ENCODE results near the gene SERPINH1.

SERPINH1 gene

GRCh38 chr11:75596914-75597313 is 34.9 kb downstream of the SERPINH1 start:
- DNase-seq (ENCODE audit: low read depth, low spot score): no peak

DNA sequence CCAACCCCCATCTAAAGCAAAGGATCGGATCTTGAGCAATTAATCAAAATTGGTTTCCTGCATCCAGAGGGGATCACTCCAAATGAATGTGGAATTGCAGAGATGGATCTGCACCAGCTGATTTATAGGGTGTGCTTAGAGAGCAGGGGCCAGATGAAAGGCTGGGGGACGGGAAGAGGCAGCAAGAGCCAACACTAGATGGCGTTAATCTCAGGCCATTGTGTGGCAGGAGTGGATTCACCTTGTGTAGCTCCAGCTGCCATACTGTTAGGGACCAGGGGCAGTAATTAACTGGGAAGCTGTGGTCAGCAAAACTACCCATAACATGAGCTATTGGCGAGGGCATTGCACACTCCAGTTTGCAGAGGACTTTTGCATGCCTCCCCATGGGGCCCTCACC is 35.6 kb downstream of the SERPINH1 start:
- DNase-seq (ENCODE audit: low read depth, low spot score): no peak

GRCh38 chr11:75598264-75598663 is 36.2 kb downstream of the SERPINH1 start:
- no peak for DNase-seq (ENCODE audit: low read depth, low spot score)

DNA sequence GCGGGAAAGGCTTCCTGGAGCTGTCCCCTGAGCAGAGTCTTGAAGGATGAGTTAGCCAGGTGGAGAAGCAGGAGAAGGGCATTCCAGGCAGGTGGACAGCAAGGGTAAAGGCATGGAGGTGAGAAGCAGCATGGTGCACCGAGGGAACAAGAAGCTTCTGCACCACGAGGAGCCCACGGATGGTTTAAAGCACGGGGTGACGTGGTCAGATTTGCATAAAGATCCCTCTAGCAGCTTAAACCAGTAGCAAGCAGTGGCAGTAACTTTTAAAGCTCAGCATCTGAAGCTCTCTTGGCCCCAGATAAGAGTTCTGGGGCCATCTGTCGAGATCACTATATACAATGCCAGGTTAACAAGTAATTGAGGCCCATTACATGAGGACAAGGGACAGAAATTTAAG is 36.8 kb downstream of the SERPINH1 start:
- DNase-seq (ENCODE audit: low read depth, low spot score): no peak

DNA sequence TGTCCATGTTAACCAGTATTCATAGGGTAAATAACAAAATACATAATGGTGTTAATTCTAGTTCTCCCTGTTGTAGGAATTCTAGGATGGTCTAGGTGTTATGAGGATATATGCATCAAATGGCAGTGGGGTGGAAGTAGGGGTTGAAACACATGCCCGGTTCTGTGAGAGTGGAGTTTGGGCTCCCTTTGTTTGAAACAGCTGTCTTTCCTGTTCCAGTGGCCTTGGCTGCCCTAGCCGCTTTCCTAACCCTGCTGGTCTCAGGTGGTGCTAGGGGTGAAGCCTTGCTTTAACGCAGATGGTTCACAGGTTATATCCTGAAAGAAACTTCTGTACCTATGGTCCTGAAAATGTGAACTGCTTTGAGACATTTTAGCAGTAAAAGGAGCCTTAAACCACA is 38.3 kb downstream of the SERPINH1 start:
- no peak for DNase-seq (ENCODE audit: low read depth, low spot score)

GRCh38 chr11:75601494-75601893 is 39.4 kb downstream of the SERPINH1 start:
- no peak for DNase-seq (ENCODE audit: low read depth, low spot score)

DNA sequence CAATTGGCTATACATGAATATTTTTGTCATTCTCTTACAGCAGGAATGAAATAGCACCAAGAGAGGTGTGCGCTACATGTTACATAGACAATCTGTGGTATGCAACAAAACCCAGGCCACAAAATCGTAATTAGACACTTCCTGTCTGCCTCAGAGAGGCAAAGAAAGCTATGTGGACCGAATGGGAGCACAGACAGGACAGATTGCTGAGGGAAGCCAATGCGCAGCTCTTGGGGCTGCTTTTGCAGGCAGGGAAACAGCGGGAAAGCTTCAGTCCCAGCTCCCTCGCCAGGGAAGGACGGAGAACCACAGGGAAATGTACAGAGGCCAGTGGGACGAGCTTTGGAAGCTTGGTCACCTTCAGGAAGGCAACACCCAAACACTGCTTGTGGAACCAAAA is 40.9 kb downstream of the SERPINH1 start:
- DNase-seq (ENCODE audit: low read depth, low spot score): no peak

GRCh38 chr11:75603791-75604736 is 42.0 kb downstream of the SERPINH1 start:
- no peak for DNase-seq (ENCODE audit: low read depth, low spot score)

DNA sequence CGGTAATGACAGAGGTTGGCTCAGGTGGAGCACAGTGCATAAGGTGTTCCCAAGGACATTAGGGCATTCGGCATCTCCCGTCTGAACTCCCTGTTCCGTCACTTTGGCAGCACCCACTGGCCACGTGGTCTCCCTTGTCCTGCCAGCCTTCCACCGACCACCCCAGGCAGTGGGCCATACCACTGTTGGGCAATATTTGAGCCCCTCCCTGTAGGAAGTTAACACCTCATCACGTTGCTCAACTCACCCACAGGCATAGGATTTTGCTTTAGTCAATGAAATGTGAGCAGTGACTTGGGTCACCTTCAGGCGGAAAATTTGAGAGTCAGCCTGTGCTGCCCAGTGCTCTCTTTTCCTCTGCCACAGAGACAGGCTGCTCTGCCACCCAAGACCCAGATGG is 44.0 kb downstream of the SERPINH1 start:
- DNase-seq (ENCODE audit: low read depth, low spot score): no peak

DNA sequence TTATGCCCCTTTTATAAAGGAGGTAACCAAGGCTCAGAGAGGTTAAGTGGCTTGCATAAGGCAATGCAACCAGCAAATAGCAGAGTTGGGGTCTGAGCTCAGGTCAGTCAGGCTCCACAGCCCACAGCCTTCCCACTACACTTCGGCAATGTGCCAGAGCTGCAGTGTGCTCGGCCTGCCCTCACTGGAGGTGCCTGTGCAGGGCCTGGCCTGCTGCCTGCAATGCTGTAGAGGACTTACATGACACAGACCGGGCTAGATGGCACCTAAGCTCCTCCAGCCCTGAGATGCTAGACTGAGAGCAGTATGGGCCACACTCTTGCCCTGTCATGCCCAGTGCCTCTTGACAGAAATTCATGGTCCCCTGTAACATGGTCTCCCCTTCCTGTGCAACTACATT is 49.8 kb downstream of the SERPINH1 start:
- DNase-seq (ENCODE audit: low read depth, low spot score): no peak

DNA sequence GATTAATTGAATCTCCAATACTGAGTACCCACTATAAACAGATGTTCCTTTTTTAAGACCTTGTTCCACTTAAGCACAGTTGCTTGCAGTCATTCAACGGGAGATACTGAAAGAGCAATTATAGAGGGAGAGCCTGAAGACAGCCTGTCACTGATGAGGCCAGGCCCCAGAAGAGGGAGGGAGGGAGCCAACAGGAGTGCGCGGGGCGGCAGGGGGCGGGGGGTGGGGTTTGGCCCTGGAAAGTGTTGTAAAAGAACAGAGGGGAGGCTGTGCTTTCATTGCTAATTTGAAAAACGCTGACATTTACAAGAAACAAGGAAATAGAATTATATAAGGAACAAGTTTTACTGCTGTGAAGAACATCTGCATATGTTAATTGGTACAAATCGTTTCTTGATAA is 53.7 kb downstream of the SERPINH1 start:
- no peak for DNase-seq (ENCODE audit: low read depth, low spot score)

GRCh38 chr11:75616281-75616680 is 54.2 kb downstream of the SERPINH1 start:
- DNase-seq (ENCODE audit: low read depth, low spot score): no peak

All from smooth muscle cell of the brain vasculature (primary cell).